Measurements from ENCODE around the gene TSPO2. TPM values are rescaled to one million over a fixed set of nuclear protein-coding genes. Genes with fewer than 3 reads are reported as not detected.
A peak's percentile ranks its signal among the peaks of the same experiment; 100 is the strongest.
"Not testable (repeated sequence)": the region's sequence is repeated elsewhere in the genome, so short reads cannot be mapped to it uniquely, and the experiment has no call there.

TSPO2 gene
- total and polyA plus RNA-seq, 9 of the 15 experiments (the other 6 are each of a cell fraction or from before 2014, with no cell fraction given) = not detected

DNA sequence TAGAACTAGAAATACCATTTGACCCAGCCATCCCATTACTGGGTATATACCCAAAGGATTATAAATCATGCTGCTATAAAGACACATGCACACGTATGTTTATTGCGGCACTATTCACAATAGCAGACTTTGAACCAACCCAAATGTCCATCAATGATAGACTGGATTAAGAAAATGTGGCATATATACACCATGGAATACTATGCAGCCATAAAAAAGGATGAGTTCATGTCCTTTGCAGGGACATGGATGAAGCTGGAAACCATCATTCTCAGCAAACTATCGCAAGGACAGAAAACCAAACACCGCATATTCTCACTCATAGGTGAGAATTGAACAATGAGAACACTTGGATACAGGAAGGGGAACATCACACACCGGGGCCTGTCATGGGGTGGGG is 26.4 kb upstream of the TSPO2 start:
- FAIRE-seq; BruUV-seq (replicated peaks): not testable (repeated sequence)

DNA sequence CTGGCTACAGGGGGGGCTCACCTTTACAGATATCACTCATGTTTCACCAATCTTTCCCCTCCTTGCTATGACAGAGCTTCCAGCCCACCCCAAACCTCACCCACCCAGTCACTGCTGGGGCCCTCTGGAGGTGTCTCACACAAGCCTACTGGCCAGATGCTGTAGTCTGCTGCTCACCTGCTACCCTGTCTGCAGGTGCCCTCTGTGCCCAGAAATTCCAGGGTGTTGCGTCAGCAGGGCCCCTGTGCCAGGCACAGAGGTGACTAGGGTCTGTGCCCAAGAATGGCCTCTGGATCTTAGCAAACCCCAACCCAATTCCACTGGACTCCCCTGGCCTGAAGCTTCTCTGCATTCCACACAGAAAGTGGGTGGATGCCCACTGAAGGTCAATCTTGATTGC is 24.6 kb upstream of the TSPO2 start:
- ChIA-PET POLR2A (interaction anchor here (0.6 kb wide), 1 partner anchor 183 kb away, joined by 3 read pairs; the partner anchor contains the start of gene TREML2), CTCF (ENCODE audit: low intra/inter-chr PET ratio) (no interaction called here)
- Histone ChIP-seq H3K27ac (ENCODE audit: extremely low read depth, low read depth, low read length) (no peak overlapping the region), H2AFZ (ENCODE audit: low read depth, low read length) (no peak overlapping the region), H3K9ac (ENCODE audit: insufficient read depth in 1 of 2, low read depth in 2 of 2, low read length in 2 of 2) (no peak overlapping the region), H3K4me3 (no peak overlapping the region), H3K9me3 (replicated peaks; ENCODE audit: control insufficient read depth, insufficient read depth, low read depth, low read length) (no peaks in the 10 kb centered on the region), H3K36me3 (ENCODE audit: control insufficient read depth, insufficient read depth, low read length) (no peaks in the 10 kb centered on the region), H3K4me2 (ENCODE audit: insufficient read depth, low read length) (no peak overlapping the region), H3K79me2 (ENCODE audit: control insufficient read depth, insufficient read depth, low read length) (no peaks in the 10 kb centered on the region), H3K9me1 (ENCODE audit: control insufficient read depth, insufficient read depth, low read length) (no peaks in the 10 kb centered on the region), H3K4me1 (replicated peaks in 1 of 2; ENCODE audit: control insufficient read depth in 2 of 2, insufficient read depth in 2 of 2, low read length in 2 of 2) (no peaks in the 10 kb centered on the region), H3K27me3 (ENCODE audit: control insufficient read depth in 2 of 2, insufficient read depth in 2 of 2, low read length in 2 of 2) (peaks cover 3 to 18% of the 10 kb centered on the region in 2 experiments; a peak in 3 of 5 replicates), H4K20me1 (replicated peaks; ENCODE audit: control insufficient read depth, insufficient read depth, low read length) (no peaks in the 10 kb centered on the region)
- FAIRE-seq (no peak), ATAC-seq (no peak), DNase-seq (ENCODE audit: extremely low read depth in 1 of 4, low spot score in 3 of 4) (no peak)
- in situ Hi-C loops (cut with MboI) = no loop called here
- 0% methylated on average over 1 of the region's 1 CpG for WGBS (ENCODE audit: insufficient coverage, low coverage, missing lambda C conversion rate)
- intact Hi-C loops (cut with micrococcal nuclease) = no loop called here
- BruUV-seq (replicated peaks) = no TSS peak
- TF ChIP-seq, protein P1, sequence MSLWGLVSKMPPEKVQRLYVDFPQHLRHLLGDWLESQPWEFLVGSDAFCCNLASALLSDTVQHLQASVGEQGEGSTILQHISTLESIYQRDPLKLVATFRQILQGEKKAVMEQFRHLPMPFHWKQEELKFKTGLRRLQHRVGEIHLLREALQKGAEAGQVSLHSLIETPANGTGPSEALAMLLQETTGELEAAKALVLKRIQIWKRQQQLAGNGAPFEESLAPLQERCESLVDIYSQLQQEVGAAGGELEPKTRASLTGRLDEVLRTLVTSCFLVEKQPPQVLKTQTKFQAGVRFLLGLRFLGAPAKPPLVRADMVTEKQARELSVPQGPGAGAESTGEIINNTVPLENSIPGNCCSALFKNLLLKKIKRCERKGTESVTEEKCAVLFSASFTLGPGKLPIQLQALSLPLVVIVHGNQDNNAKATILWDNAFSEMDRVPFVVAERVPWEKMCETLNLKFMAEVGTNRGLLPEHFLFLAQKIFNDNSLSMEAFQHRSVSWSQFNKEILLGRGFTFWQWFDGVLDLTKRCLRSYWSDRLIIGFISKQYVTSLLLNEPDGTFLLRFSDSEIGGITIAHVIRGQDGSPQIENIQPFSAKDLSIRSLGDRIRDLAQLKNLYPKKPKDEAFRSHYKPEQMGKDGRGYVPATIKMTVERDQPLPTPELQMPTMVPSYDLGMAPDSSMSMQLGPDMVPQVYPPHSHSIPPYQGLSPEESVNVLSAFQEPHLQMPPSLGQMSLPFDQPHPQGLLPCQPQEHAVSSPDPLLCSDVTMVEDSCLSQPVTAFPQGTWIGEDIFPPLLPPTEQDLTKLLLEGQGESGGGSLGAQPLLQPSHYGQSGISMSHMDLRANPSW (CRISPR knock-in tag; IDR thresholded peaks at IDR 0.05) = no peak
- TF ChIP-seq PCBP2 (IDR thresholded peaks at IDR 0.05; ENCODE audit: low read depth, low read length, poor library complexity, severe bottlenecking) (no peak), CEBPG (CRISPR knock-in tag; IDR thresholded peaks at IDR 0.05) (no peak), CEBPG (tag; conservative IDR thresholded peaks at IDR 0.05 in 1 of 2, IDR thresholded peaks at IDR 0.05 in 1 of 2) (no peak), EHMT2 (IDR thresholded peaks at IDR 0.05) (no peak), POLR2B (IDR thresholded peaks at IDR 0.05; ENCODE audit: low read depth, partially characterized antibody) (no peak), HNRNPH1 (optimal IDR thresholded peaks at IDR 0.05; ENCODE audit: low read depth, low read length) (no peak), YY1 (IDR thresholded peaks at IDR 0.05; ENCODE audit: borderline replicate concordance in 1 of 3, control insufficient read depth in 1 of 3, extremely low read depth in 1 of 3, insufficient read depth in 3 of 3, insufficient read length in 1 of 3, insufficient replicate concordance in 2 of 3, low read depth in 1 of 3, low read length in 2 of 3) (no peak), ZFPM2 (CRISPR knock-in tag; IDR thresholded peaks at IDR 0.05) (no peak), NR2F6 (CRISPR knock-in tag; IDR thresholded peaks at IDR 0.05) (no peak), TFAM (CRISPR knock-in tag; conservative IDR thresholded peaks at IDR 0.05) (no peak)

More for the DNA sequence above, 26.4 kb upstream of the TSPO2 start:
- H3K27ac ChIP-seq (ENCODE audit: extremely low read depth, low read depth, low read length); DNase-seq (ENCODE audit: extremely low read depth in 1 of 4, low spot score in 3 of 4); H3K36me3 ChIP-seq (ENCODE audit: control insufficient read depth, insufficient read depth, low read length); ATAC-seq; H3K9ac ChIP-seq (ENCODE audit: insufficient read depth in 1 of 2, low read depth in 2 of 2, low read length in 2 of 2); H3K4me1 ChIP-seq (replicated peaks in 1 of 2; ENCODE audit: control insufficient read depth in 2 of 2, insufficient read depth in 2 of 2, low read length in 2 of 2); intact Hi-C loops (cut with micrococcal nuclease); H3K9me1 ChIP-seq (ENCODE audit: control insufficient read depth, insufficient read depth, low read length); H3K9me3 ChIP-seq (replicated peaks; ENCODE audit: control insufficient read depth, insufficient read depth, low read depth, low read length); H3K4me3 ChIP-seq; in situ Hi-C loops (cut with MboI); CTCF ChIA-PET (ENCODE audit: low intra/inter-chr PET ratio); H2AFZ ChIP-seq (ENCODE audit: low read depth, low read length); POLR2A ChIA-PET; H4K20me1 ChIP-seq (replicated peaks; ENCODE audit: control insufficient read depth, insufficient read depth, low read length); H3K79me2 ChIP-seq (ENCODE audit: control insufficient read depth, insufficient read depth, low read length); H3K4me2 ChIP-seq (ENCODE audit: insufficient read depth, low read length): not testable (repeated sequence)
- WGBS (ENCODE audit: insufficient coverage, low coverage, missing lambda C conversion rate) = 5% methylated on average over 5 of the region's 5 CpGs
- peaks cover 7 to 26% of the 10 kb centered on the region in 2 experiments; a peak in 4 of 5 replicates for H3K27me3 ChIP-seq (ENCODE audit: control insufficient read depth in 2 of 2, insufficient read depth in 2 of 2, low read length in 2 of 2)
- peak; percentile 22 for TF ChIP-seq ZNF146 (CRISPR knock-in tag; IDR thresholded peaks at IDR 0.05; ENCODE audit: unreplicated experiment)

Measured in K562 (cell line).